Adipocyte (in vitro differentiated cells): Measurements from ENCODE around the gene CASTOR1.
A peak's percentile ranks its signal among the peaks of the same experiment; 100 is the strongest.

Source experiments
- DNase-seq: peaks from one replicate; pipeline ENCODE4 v3.0.0-alpha.2; 2015; ENCODE audit warnings: low read depth
- H3K27me3 ChIP-seq: replicated peaks from 2 replicates; pipeline ENCODE4 v1.7.0; 2013; ENCODE audit warnings: mild to moderate bottlenecking, low read length, moderate library complexity; ENCODE audit not compliant: control insufficient read depth, insufficient read depth
- H3K36me3 ChIP-seq: 2 replicates; pipeline ENCODE4 v1.7.0; 2013; ENCODE audit warnings: low read length, mild to moderate bottlenecking, moderate library complexity; ENCODE audit not compliant: control insufficient read depth, insufficient read depth, severe bottlenecking
- H3K4me1 ChIP-seq: 2 replicates; pipeline ENCODE4 v1.7.0; 2013; ENCODE audit warnings: mild to moderate bottlenecking, low read length, moderate library complexity; ENCODE audit not compliant: control insufficient read depth, insufficient read depth
- H3K4me3 ChIP-seq: 2 replicates; pipeline ENCODE4 v1.7.0; 2013; ENCODE audit warnings: mild to moderate bottlenecking, low read length, moderate library complexity
- H3K9ac ChIP-seq: 2 replicates; pipeline ENCODE4 v1.7.0; 2013; ENCODE audit warnings: mild to moderate bottlenecking, low read length, moderate library complexity
- H3K9me3 ChIP-seq: 2 replicates; pipeline ENCODE4 v1.7.0; 2013; ENCODE audit warnings: mild to moderate bottlenecking, low read length, moderate library complexity; ENCODE audit not compliant: control insufficient read depth

CASTOR1 gene

GRCh38 chr22:30287648-30288418 lies 1.5 kb downstream of the CASTOR1 start:
- Histone ChIP-seq H3K4me1 (peaks cover 34% of the 10 kb centered on the region), H3K4me3 (peak overlapping the region; percentile 83), H3K9ac (peak overlapping the region; percentile 86), H3K9me3 (no peaks in the 10 kb centered on the region), H3K27me3 (no peaks in the 10 kb centered on the region), H3K36me3 (peaks cover 24% of the 10 kb centered on the region)
- peak; percentile 95 for DNase-seq

DNA sequence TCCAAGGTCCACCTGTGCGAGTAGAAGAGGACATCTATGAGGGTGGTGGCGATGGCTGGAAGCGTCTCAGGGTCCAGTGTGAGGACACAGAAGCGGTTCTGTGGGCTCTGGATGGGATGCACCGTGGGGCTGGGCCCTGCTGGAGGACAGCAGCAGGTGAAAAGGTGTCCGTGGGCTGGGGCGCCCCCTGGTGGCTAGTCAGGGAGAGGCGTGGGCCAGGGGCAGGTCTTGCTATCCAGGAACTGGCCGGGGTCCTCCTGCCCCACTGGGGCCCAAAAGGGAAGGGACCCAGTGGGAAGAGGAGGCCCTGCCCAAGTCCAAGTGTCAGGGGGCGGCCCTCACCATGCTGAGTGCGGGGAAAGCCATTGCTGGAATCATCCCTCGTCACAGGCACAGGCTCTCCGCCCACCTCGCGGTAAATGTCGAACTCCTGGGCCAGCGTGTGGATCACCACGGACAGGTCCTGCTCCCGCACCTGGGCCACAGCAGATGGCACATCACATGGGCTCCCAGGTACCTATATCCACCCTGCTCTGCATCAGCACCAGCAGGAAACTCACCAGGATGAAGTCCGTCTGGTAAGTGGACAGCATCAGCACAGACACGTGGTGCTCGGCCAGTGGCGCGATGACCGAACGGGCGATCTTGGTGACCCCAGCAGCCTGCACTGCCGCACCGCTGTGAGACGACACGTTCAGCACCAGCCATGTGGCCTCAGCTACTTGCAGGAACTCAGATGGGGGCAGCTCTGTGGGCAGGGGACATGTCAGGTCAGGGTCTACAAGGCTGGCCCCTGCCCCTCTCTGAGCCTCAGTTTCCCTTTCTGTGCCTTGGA lies 2.3 kb downstream of the CASTOR1 start:
- H3K9me3 ChIP-seq, result no peaks in the 10 kb centered on the region
- H3K4me3 ChIP-seq, result no peak overlapping the region
- peaks cover 16% of the 10 kb centered on the region for H3K36me3 ChIP-seq
- H3K4me1 ChIP-seq, result peaks cover 34% of the 10 kb centered on the region
- DNase-seq, result peak; percentile 62
- no peak overlapping the region for H3K9ac ChIP-seq
- H3K27me3 ChIP-seq, result no peaks in the 10 kb centered on the region

DNA sequence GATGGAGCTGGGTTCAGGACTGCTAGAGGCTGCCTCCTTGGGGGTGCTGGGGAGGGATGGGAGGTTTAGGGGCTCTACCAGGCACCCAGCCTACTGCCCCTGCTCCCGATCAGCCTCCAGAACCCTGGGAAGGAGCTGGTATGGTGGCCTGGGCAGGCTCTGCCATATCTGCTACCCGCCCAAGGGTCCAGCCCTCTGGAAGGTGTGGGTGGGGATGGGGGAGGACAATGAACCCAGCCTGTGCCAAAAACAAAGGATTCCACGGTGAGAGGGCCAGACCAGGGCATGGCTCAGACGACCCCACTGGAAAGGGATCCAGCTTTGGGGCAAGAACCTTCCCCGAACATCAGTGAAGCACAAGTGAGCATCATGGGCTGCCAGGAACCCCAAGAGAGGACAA lies 3.0 kb downstream of the CASTOR1 start:
- Histone ChIP-seq H3K27me3 (no peaks in the 10 kb centered on the region), H3K4me3 (no peak overlapping the region), H3K9ac (no peak overlapping the region), H3K36me3 (peaks cover 11% of the 10 kb centered on the region), H3K4me1 (peaks cover 30% of the 10 kb centered on the region), H3K9me3 (no peaks in the 10 kb centered on the region)
- DNase-seq, result no peak

DNA sequence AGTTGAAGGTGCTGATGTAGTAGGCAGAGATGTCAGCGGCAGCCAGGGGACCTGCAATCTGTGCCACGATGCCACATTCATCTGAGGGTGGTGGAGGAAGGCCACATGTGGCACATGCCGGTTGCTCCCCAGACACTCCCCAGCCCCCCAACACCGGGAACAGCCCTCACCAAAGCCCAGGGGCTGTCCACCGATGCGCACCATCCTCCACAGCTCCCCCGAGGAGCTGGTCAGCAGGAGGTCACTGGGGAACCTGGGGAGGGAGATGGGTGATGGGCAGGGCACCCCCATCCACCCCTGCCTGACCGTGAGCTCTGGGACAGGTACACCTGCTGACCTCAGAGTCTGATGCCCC lies 3.5 kb downstream of the CASTOR1 start:
- no peak for DNase-seq
- no peaks in the 10 kb centered on the region for H3K9me3 ChIP-seq
- no peaks in the 10 kb centered on the region for H3K27me3 ChIP-seq
- H3K4me3 ChIP-seq, result no peak overlapping the region
- H3K4me1 ChIP-seq, result peaks cover 25% of the 10 kb centered on the region
- peaks cover 11% of the 10 kb centered on the region for H3K36me3 ChIP-seq
- H3K9ac ChIP-seq, result no peak overlapping the region

DNA sequence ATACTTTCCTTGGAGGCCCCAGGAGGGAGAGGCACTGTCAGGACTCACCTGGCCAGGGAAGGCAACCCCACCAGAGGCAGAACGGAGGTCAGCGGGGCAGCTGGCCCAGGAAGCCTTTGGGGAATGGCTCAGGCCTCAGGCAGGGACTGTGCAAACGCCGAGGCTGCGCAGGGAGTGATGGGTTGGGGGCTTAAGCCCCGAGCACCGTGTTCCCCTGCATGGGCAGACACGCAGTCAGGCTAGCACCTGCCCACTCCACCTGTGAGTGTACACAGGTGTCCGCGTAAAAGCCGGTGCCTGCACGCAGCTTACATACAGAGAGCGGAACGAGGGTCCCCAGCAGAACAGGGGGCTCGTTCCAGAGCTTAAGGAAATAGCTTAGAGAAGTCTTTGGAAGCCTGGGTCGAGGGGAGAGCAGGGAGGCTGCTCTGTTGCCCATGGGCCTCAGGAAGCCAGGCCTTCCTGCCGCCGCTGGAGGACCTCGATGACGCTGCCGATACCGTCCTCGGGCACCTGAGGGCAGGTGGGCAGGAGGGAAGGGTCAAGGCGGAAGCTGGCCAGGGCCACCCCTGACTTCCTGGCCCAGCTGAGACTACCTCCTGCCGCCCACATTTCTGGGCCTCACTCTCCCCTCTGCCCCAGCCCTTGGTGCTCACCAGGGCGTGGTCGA lies 4.0 kb downstream of the CASTOR1 start:
- Histone ChIP-seq H3K9me3 (no peaks in the 10 kb centered on the region), H3K27me3 (no peaks in the 10 kb centered on the region), H3K36me3 (peaks cover 11% of the 10 kb centered on the region), H3K4me3 (no peak overlapping the region), H3K9ac (no peak overlapping the region), H3K4me1 (peaks cover 20% of the 10 kb centered on the region)
- no peak for DNase-seq

- DNase-seq, result no peak
- Histone ChIP-seq H3K27me3 (no peaks in the 10 kb centered on the region), H3K4me1 (peaks cover 19% of the 10 kb centered on the region), H3K4me3 (no peak overlapping the region), H3K36me3 (peaks cover 11% of the 10 kb centered on the region), H3K9me3 (no peaks in the 10 kb centered on the region), H3K9ac (no peak overlapping the region)
Observed at GRCh38 chr22:30284666-30285065, 4.6 kb downstream of the CASTOR1 start.

- DNase-seq, result no peak
- no peaks in the 10 kb centered on the region for H3K27me3 ChIP-seq
- peaks cover 24% of the 10 kb centered on the region for H3K4me1 ChIP-seq
- H3K4me3 ChIP-seq, result no peak overlapping the region
- H3K9ac ChIP-seq, result no peak overlapping the region
- H3K9me3 ChIP-seq, result no peaks in the 10 kb centered on the region
- peaks cover 11% of the 10 kb centered on the region for H3K36me3 ChIP-seq
Observed at GRCh38 chr22:30284172-30284571, 5.1 kb downstream of the CASTOR1 start.

- peaks cover 25% of the 10 kb centered on the region for H3K4me1 ChIP-seq
- H3K9ac ChIP-seq, result no peak overlapping the region
- no peak overlapping the region for H3K4me3 ChIP-seq
- DNase-seq, result no peak
- no peaks in the 10 kb centered on the region for H3K27me3 ChIP-seq
- H3K9me3 ChIP-seq, result no peaks in the 10 kb centered on the region
- peaks cover 11% of the 10 kb centered on the region for H3K36me3 ChIP-seq
Observed at GRCh38 chr22:30283342-30283741, 6.0 kb downstream of the CASTOR1 start.

- DNase-seq, result no peak
- no peak overlapping the region for H3K4me3 ChIP-seq
- no peak overlapping the region for H3K9ac ChIP-seq
- peaks cover 27% of the 10 kb centered on the region for H3K4me1 ChIP-seq
- no peaks in the 10 kb centered on the region for H3K9me3 ChIP-seq
- no peaks in the 10 kb centered on the region for H3K27me3 ChIP-seq
- H3K36me3 ChIP-seq, result peaks cover 11% of the 10 kb centered on the region
Observed at GRCh38 chr22:30282616-30283046, 6.7 kb downstream of the CASTOR1 start.

DNA sequence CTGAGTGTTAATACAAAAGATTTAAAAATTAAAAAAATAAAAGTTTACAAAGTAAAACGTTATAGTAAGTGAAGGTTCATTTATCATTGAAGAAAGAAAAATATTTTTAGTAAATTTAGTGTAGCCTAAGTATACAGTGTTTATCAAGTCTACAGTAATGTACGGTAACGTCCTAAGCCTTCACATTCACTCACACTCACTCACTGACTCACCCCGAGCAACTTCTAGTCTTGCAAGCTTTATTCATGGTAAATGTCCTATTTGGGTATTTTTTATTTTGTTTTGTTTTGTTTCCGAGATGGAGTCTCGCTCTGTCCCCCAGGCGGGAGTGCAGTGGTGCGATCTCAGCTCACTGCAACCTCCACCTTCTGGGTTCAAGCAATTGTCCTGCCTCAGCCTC lies 8.8 kb downstream of the CASTOR1 start:
- Histone ChIP-seq H3K9me3 (no peaks in the 10 kb centered on the region), H3K4me3 (no peak overlapping the region), H3K4me1 (peaks cover 32% of the 10 kb centered on the region), H3K9ac (no peak overlapping the region), H3K36me3 (peaks cover 8% of the 10 kb centered on the region), H3K27me3 (no peaks in the 10 kb centered on the region)
- DNase-seq, result no peak

DNA sequence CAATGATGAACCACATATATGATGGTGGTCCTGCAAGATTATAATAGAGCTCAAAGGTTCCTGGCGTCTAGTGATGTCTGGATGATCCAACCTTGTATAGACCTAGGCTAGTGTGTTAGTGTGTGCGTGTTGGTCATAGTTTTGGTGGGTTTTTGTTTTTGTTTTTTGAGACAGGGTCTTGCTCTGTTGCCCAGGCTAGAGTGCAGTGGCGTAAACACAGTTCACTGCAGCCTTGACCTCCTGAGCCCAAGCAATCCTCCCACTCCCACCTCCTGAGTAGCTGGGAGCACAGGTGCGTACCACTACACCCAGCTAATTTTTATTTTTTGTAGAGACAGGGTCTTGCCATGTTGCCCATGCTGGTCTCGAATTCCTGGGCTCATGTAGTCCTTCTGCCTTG lies 9.4 kb downstream of the CASTOR1 start:
- H3K4me1 ChIP-seq, result peaks cover 32% of the 10 kb centered on the region
- no peak overlapping the region for H3K9ac ChIP-seq
- no peaks in the 10 kb centered on the region for H3K9me3 ChIP-seq
- DNase-seq, result no peak
- no peak overlapping the region for H3K4me3 ChIP-seq
- H3K36me3 ChIP-seq, result peaks cover 3% of the 10 kb centered on the region
- H3K27me3 ChIP-seq, result no peaks in the 10 kb centered on the region
